ENCODE results near the gene ATP8B3.

- TF ChIP-seq EZH2phosphoT487 (conservative IDR thresholded peaks at IDR 0.05; ENCODE audit: low read length), result no peak
- no peak for TF ChIP-seq CTCF (IDR thresholded peaks at IDR 0.05; ENCODE audit: insufficient read depth, low read length, poor library complexity, severe bottlenecking)
These were observed 15.5 kb downstream of the ATP8B3 start for GRCh38 chr19:1796395-1797142.

Measured in SU-DHL-6 (cell line).